GM21737 (cell line): ENCODE data around the gene KANK2.
"Not testable (repeated sequence)": the region's sequence is repeated elsewhere in the genome, so short reads cannot be mapped to it uniquely, and the experiment has no call there.

Experiments
- ATAC-seq: cut with Tn5 transposase; IDR thresholded peaks from one replicate; pipeline ENCODE4 v1.9.1; 2021; ENCODE audit warnings: mild to moderate bottlenecking, moderate library complexity; ENCODE audit not compliant: unreplicated experiment

Gene KANK2

GRCh38 chr19:11198769-11199424 is 1.6 kb upstream of the KANK2 start:
- no peak for ATAC-seq

GRCh38 chr19:11198175-11198534 is 810 bp upstream of the KANK2 start:
- ATAC-seq, result no peak

DNA sequence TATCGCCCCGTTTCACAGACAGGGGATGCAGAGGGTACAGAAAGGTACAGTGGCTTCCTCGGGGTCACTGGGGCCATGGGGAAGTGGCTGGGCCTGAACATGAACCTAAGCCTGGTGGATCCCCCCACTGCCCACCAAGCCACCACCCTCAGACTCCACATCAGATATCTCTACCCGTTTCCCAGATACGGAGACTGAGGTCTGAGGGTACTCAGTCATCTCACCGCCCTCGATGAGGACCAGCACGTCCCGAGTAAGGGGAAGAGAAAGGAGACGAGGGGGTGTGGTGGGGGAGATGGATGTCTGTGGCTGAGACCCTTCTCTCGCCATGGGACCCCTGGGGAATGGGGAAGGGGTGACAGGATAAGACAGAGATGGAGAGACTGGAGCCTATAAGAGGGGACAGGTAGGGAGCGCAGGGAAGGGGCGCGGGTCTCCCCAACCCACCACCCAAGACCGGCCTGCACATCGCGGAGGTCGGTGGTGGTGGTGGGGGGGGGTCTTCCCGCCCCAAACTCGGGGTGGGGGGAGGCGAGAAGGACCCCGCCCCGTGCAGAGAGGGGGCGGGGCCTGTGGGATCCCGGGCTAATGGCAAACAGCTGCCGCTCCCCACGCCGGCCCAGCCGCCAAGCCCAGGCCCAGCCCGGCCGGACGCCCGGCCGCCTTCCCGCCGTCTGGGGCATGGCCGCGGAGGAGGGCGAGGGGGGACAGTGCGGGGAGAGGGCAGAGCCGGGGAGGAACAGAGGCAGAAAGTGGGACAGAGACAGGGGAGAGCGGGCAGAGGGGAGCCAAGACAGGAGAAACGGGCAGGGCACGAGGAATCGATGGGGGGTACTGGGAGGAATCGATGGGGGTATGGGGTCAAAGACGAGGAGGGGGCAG is 698 bp downstream of the KANK2 start:
- ATAC-seq, result no peak

GRCh38 chr19:11195681-11196080 is 1.7 kb downstream of the KANK2 start:
- ATAC-seq, result no peak

GRCh38 chr19:11194656-11195558 is 2.4 kb downstream of the KANK2 start:
- no peak for ATAC-seq

DNA sequence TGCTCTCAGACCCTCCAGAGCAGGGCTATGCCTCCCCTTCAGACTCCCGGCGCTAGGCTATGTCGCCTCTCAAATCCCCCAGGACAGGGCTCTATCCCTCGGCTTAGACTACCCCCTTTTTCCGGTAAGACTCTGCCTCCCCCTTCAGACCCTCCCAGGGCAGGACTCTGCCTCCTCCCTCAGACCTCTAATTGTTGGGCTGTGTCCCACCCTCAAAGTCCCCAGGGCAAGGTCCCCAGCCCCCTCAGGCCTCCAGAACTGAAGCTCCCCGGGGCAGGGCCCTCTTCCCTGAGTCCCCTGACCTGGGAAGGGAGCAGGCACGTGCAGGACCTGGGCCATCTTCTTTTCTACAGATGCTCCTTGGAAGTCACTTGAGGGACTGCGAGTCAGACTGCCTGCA is 3.2 kb downstream of the KANK2 start:
- ATAC-seq, result no peak

DNA sequence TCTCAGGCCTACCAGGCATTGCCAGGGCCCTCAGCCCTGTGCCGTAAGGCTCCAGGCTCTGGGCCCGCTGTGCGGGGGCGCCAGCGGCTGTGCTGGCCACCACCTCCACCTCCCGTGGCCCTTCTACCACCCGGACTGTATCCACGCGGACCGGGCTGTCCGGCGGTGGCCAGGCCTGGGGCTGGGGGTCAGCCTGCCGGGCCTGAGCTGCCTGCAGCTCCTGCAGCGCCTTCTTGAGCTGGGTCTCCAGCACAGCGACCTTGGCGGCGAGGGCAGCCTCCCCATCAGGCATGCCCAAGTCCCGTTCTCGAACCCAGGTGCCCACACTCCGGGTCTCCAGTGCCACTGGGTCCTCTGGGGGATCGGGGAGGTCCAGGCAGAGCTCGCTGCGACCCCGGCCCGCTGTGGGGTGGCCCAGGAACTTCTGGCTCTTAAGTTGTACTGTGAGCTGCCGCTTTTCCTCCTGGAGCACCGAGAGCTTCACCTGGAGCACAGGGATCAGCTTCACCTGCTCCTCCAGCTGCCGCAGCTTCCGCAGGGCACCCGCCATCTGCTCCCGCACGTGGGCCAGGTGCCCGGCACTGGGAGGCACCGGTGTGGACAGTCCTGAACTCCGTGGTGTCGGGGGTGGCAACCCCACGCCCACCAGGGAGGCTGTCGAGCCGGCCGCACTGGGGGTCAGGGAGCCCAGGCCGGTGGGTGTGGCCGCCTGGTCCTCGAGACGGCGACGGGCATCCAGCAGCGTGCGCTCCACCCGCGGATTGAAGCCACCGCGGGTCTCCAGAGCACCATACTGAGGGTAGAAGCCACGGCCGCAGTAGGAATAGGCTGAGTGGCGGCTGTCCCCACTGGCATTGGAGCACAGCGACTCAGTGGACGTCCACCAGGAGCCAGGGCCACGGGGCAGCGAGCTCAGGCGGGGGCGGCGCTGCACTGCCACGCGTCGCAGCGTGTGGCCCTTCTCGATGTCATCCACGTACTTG is 4.1 kb downstream of the KANK2 start:
- ATAC-seq, result no peak

GRCh38 chr19:11191934-11192333 is 5.4 kb downstream of the KANK2 start:
- ATAC-seq, result no peak

GRCh38 chr19:11191273-11191755 is 6.0 kb downstream of the KANK2 start:
- no peak for ATAC-seq

DNA sequence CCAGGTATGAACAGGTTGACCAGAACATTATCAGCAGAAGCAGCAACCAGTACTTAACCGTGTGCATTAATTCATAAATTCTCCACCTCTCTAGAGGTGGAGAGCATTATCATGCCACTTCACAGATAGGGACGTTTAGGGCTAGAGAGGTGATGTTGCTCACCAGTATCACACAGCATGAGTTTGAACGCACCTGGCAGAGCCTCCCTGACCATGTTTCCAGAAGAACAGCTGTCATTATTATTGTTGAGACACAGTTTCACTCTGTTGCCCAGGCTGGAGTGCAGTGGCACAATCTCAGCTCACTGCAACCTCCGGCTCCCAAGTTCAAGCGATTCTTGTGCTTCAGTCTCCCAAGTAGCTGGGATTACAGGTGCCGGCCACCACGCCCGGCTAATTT is 6.8 kb downstream of the KANK2 start:
- ATAC-seq, result no peak

DNA sequence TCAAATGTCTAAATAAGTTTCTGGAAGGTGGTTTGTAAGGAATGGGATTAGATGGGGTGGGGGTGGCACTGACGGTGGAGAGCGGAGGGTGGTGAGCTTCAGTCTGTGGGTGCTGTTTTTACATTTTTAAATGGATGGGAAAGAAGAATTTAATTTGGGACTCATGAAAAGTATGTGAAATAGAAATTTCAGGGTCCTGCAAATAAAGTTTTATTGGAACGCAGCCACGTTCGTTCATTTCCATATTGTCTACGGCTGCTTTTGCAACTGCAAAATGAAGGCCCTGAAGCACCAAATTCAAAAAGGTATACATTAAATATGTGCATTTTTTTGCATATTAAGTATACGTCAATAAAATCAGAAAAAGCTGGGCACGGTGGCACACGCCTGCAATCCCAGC is 9.9 kb downstream of the KANK2 start:
- ATAC-seq, result no peak

- no peak for ATAC-seq
Observed at GRCh38 chr19:11182994-11183393, 14.4 kb downstream of the KANK2 start.

GRCh38 chr19:11181488-11181887 is 15.9 kb downstream of the KANK2 start:
- ATAC-seq, result no peak

- not testable (repeated sequence) for ATAC-seq
Observed at GRCh38 chr19:11180975-11181374, 16.4 kb downstream of the KANK2 start.

- ATAC-seq, result no peak
Observed at GRCh38 chr19:11180346-11180745, 17.0 kb downstream of the KANK2 start.

GRCh38 chr19:11179716-11180297 is 17.5 kb downstream of the KANK2 start:
- ATAC-seq, result no peak

DNA sequence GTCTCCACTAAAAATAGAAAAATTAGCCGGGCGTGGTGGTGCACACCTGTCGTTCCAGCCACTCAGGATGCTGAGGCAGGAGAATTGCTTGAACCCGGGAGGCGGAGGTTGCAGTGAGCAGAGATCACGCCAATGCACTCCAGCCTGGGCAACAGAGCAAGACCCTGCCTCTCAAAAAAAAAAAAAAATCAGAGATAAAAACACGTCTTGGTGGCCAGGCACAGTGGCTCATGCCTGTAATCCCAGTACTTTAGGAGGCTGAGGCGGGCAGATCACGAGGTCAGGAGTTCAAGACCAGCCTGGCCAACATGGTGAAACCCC is 18.2 kb downstream of the KANK2 start:
- ATAC-seq, result not testable (repeated sequence)

- ATAC-seq, result no peak
Observed at GRCh38 chr19:11177592-11177991, 19.8 kb downstream of the KANK2 start.

- no peak for ATAC-seq
Observed at GRCh38 chr19:11176466-11177193, 20.7 kb downstream of the KANK2 start.
